ENCODE results near the gene MSRB3.

DNA sequence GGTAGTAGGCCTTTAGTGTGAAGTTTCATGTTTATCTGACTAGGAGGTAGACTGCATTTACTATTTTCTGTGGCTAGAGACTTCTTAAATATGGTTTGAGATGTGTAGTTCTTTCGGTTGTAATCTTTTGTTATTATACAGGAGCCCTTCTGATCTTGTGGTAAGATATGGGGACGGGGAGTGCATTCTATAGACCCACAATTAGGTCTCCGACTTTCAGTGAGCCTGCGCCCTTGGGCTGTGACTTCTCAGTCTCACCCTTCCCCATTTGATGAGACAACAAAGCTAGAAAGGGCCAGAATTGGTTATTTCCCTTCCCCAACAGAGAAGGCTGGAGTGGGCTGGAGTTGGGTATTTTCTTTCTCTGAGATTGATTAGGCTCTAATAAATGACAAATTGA, 130.0 kb downstream of the MSRB3 start:
- TF ChIP-seq, protein P1, sequence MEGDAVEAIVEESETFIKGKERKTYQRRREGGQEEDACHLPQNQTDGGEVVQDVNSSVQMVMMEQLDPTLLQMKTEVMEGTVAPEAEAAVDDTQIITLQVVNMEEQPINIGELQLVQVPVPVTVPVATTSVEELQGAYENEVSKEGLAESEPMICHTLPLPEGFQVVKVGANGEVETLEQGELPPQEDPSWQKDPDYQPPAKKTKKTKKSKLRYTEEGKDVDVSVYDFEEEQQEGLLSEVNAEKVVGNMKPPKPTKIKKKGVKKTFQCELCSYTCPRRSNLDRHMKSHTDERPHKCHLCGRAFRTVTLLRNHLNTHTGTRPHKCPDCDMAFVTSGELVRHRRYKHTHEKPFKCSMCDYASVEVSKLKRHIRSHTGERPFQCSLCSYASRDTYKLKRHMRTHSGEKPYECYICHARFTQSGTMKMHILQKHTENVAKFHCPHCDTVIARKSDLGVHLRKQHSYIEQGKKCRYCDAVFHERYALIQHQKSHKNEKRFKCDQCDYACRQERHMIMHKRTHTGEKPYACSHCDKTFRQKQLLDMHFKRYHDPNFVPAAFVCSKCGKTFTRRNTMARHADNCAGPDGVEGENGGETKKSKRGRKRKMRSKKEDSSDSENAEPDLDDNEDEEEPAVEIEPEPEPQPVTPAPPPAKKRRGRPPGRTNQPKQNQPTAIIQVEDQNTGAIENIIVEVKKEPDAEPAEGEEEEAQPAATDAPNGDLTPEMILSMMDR (IDR thresholded peaks at IDR 0.05): no peak
- TF ChIP-seq POLR2AphosphoS5 (IDR thresholded peaks at IDR 0.05): no peak
- no peak for TF ChIP-seq POLR2A (IDR thresholded peaks at IDR 0.05)
- no peak for TF ChIP-seq EP300 (IDR thresholded peaks at IDR 0.05)
